ENCODE measurements around the gene CHRDL2. TPM values are rescaled to one million over a fixed set of nuclear protein-coding genes. Genes with fewer than 3 reads are reported as not detected.

The CHRDL2 gene
- total RNA-seq, 1 experiment from 2014 or later = 0.39 TPM

- Mint-ChIP-seq H3K36me3 (ENCODE audit: insufficient read depth in 1 of 3, low read depth in 3 of 3) (peaks cover 4 to 10% (median 6%) of the 10 kb centered on the region in 3 experiments), H3K27ac (no peak overlapping the region), H3K4me3 (no peak overlapping the region), H3K9me3 (peaks cover 24 to 25% of the 10 kb centered on the region in 2 experiments), H3K4me1 (peaks cover 2 to 5% of the 10 kb centered on the region in 2 experiments; a peak in 2 of 4 replicates), H3K27me3 (ENCODE audit: low read depth) (peaks cover 9% of the 10 kb centered on the region)
- H3K27me3 ChIP-seq (ENCODE audit: insufficient read depth, low read length) = no peaks in the 10 kb centered on the region
- H3K9me3 ChIP-seq (ENCODE audit: control insufficient read depth, low read depth, low read length) = no peaks in the 10 kb centered on the region
- H4K91ac ChIP-seq (ENCODE audit: insufficient read length, low read depth, low read length) = no peak overlapping the region
- H3K23ac ChIP-seq (ENCODE audit: insufficient read length, low read depth, low read length) = no peak overlapping the region
- TF ChIP-seq, protein P1, sequence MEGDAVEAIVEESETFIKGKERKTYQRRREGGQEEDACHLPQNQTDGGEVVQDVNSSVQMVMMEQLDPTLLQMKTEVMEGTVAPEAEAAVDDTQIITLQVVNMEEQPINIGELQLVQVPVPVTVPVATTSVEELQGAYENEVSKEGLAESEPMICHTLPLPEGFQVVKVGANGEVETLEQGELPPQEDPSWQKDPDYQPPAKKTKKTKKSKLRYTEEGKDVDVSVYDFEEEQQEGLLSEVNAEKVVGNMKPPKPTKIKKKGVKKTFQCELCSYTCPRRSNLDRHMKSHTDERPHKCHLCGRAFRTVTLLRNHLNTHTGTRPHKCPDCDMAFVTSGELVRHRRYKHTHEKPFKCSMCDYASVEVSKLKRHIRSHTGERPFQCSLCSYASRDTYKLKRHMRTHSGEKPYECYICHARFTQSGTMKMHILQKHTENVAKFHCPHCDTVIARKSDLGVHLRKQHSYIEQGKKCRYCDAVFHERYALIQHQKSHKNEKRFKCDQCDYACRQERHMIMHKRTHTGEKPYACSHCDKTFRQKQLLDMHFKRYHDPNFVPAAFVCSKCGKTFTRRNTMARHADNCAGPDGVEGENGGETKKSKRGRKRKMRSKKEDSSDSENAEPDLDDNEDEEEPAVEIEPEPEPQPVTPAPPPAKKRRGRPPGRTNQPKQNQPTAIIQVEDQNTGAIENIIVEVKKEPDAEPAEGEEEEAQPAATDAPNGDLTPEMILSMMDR (conservative IDR thresholded peaks at IDR 0.05) = no peak
- H4K5ac ChIP-seq (ENCODE audit: insufficient read length, low read depth, low read length) = no peak overlapping the region
- H3K79me1 ChIP-seq (ENCODE audit: insufficient read depth, low read depth, low read length, poor library complexity, severe bottlenecking) = no peaks in the 10 kb centered on the region
- H3T11ph ChIP-seq (ENCODE audit: low read length) = no peak overlapping the region
- H3K18ac ChIP-seq (ENCODE audit: insufficient read length, low read depth, low read length) = no peak overlapping the region
- no peak overlapping the region for H3K4me2 ChIP-seq (ENCODE audit: insufficient read depth, insufficient read length, low read length)
- no peak overlapping the region for H4K8ac ChIP-seq (replicated peaks; ENCODE audit: insufficient read length, low read depth, low read length)
- no peak for DNase-seq
- H3K14ac ChIP-seq (ENCODE audit: insufficient read depth, low read length) = no peak overlapping the region
- no peak overlapping the region for H2BK15ac ChIP-seq (ENCODE audit: low read depth, low read length)
- H2AFZ ChIP-seq (ENCODE audit: low read length) = no peak overlapping the region
- no peak overlapping the region for H3K9ac ChIP-seq (ENCODE audit: extremely low read depth, insufficient read length, low read length)
- no peaks in the 10 kb centered on the region for H3K79me2 ChIP-seq (ENCODE audit: insufficient read depth, low read length)
- no peak overlapping the region for H2BK120ac ChIP-seq (ENCODE audit: low read depth, low read length, poor library complexity, severe bottlenecking)
- H2BK12ac ChIP-seq (ENCODE audit: insufficient read length, low read depth, low read length) = no peak overlapping the region
- H3K23me2 ChIP-seq (ENCODE audit: insufficient read length, low read depth, low read length, poor library complexity, severe bottlenecking) = no peaks in the 10 kb centered on the region
- no peak overlapping the region for H3K4ac ChIP-seq (ENCODE audit: low read depth, low read length)
- no peak overlapping the region for H2AK5ac ChIP-seq (ENCODE audit: insufficient read length, low read length)
- no peak overlapping the region for H3K56ac ChIP-seq (ENCODE audit: insufficient read length, low read depth, low read length)
- no peak overlapping the region for H2BK20ac ChIP-seq (ENCODE audit: low read depth, low read length, poor library complexity, severe bottlenecking)
- no CpG with 5 or more reads among the region's 4 CpGs for WGBS (ENCODE audit: extremely low coverage, insufficient read length, low lambda C conversion rate)
- H4K20me1 ChIP-seq (ENCODE audit: control insufficient read depth, insufficient read depth, insufficient read length) = no peaks in the 10 kb centered on the region
- no peak overlapping the region for H2BK5ac ChIP-seq (ENCODE audit: insufficient read length, low read length)
- no peak overlapping the region for H3K27ac ChIP-seq (ENCODE audit: insufficient read length, low read depth, low read length)
- no peaks in the 10 kb centered on the region for H3K4me1 ChIP-seq (ENCODE audit: insufficient read depth, low read length)
Observed at GRCh38 chr11:74742070-74742469, 10.8 kb upstream of the CHRDL2 start.
